Esophagus muscularis mucosa (tissue), 4 donors: Measurements from ENCODE around the gene CTU2. TPM values are rescaled to one million over a fixed set of nuclear protein-coding genes. Genes with fewer than 3 reads are reported as not detected.

ENCODE experiments used
- DNase-seq: peaks from one replicate; pipeline ENCODE4 v3.0.0-alpha.2; 2017; ENCODE audit errors: extremely low spot score
- H3K27ac ChIP-seq, 4 donors: fragments of 200-600 bp; sonication (generic); replicated peaks in 1 of 4; 1 replicate in 3 of 4; 2 replicates in 1 of 4; pipeline ENCODE4 v1.5.1; 2016 to 2019; ENCODE audit warnings: mild to moderate bottlenecking in 1 of 4
- H3K27me3 ChIP-seq, 4 donors: fragments of 200-600 bp; sonication (generic); one replicate each; pipeline versions ENCODE4 v1.5.1 to v1.6.0; 2016 to 2019
- H3K36me3 ChIP-seq, 4 donors: fragments of 200-600 bp; sonication (generic); one replicate each; pipeline ENCODE4 v1.5.1; 2016 to 2019
- H3K4me1 ChIP-seq, 4 donors: fragments of 200-600 bp; sonication (generic); one replicate each; pipeline ENCODE4 v1.5.1; 2016 to 2019
- H3K4me3 ChIP-seq, 4 donors: fragments of 200-600 bp; sonication (generic); 1 replicate in 2 of 4; 2 replicates in 2 of 4; pipeline ENCODE4 v1.5.1; 2016 to 2019; ENCODE audit warnings: mild to moderate bottlenecking in 4 of 4, moderate library complexity in 1 of 4
- H3K9me3 ChIP-seq, 4 donors: fragments of 200-600 bp; sonication (generic); 1 replicate in 3 of 4; 2 replicates in 1 of 4; pipeline ENCODE4 v1.5.1; 2016 to 2019
- EP300 ChIP-seq: sonication (generic); formaldehyde crosslinking; IDR thresholded peaks from one replicate; pipeline ENCODE4 v1.6.1; 2017; ENCODE audit warnings: antibody characterized with exemption
- POLR2A ChIP-seq: fragments of 450-650 bp; IDR thresholded peaks from one replicate; pipeline ENCODE4 v1.6.1; 2017; ENCODE audit warnings: antibody characterized with exemption, moderate library complexity, mild to moderate bottlenecking, low read depth
- POLR2AphosphoS5 ChIP-seq, 2 donors: sonication (generic); formaldehyde crosslinking; IDR thresholded peaks; one replicate each; pipeline ENCODE4 v1.6.1; 2017; ENCODE audit warnings: antibody characterized with exemption in 2 of 2
- WGBS: methylation state at CpG from one replicate; pipeline ENCODE4 v1.1.5; 2018; 5-methylcytosine and 5-hydroxymethylcytosine counted together
- intact Hi-C: fragments of 100-400 bp; cut with DNase I; formaldehyde crosslinking; loops from one replicate; pipeline ENCODE4 v1.15.1; 2023
- total RNA-seq, 4 donors: library from RNA; depleted of rRNA; stranded (reverse); fragments of >200 nt; gene quantifications; one replicate each; pipeline versions ENCODE4 v1.1.0 to v1.2.1, GENCODE V29; 2016
- TF ChIP-seq, protein P1 (sequence below), 3 experiments: fragments of 200-600 bp in 2 of 3; fragments of 450-650 bp in 1 of 3; sonication (generic) in 2 of 3; IDR thresholded peaks; one replicate each; pipeline ENCODE4 v1.5.1; 2017 to 2019; ENCODE audit warnings: antibody characterized with exemption in 3 of 3, mild to moderate bottlenecking in 2 of 3, moderate library complexity in 1 of 3

The CTU2 gene
- total RNA-seq, 4 donors from 2014 or later = 8.9 to 14.7 (median 10.3) TPM

DNA sequence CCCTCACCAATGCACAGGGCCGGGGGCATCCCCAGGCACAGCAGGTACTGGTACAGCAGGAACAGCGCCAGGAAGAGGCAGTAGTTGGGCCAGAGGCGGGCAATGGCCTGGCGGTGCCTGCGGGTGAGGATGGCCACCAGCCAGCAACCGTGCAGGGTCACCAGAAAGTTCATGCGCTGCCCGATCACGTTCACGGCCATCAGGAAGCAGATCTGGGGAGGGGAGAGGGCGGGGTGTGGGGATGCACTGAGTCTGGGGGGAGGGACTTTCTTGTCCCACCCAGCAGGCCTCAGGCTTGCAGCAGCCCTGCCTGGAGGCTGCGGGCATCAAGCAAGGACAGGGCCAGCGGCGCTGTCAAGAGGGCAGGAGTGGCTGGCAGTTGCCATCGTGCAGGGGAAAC, 25.4 kb downstream of the CTU2 start:
- WGBS = 88% methylated on average over 4 of the region's 15 CpGs
- Histone ChIP-seq H3K9me3 (no peaks in the 10 kb centered on the region), H3K4me3 (no peak overlapping the region), H3K36me3 (peaks cover 61 to 86% (median 76%) of the 10 kb centered on the region in 4 donors), H3K4me1 (no peaks in the 10 kb centered on the region), H3K27me3 (no peaks in the 10 kb centered on the region), H3K27ac (no peak overlapping the region)
- TF ChIP-seq POLR2A (no peak), EP300 (no peak)
- no peak for DNase-seq
- intact Hi-C loops = no loop called here

DNA sequence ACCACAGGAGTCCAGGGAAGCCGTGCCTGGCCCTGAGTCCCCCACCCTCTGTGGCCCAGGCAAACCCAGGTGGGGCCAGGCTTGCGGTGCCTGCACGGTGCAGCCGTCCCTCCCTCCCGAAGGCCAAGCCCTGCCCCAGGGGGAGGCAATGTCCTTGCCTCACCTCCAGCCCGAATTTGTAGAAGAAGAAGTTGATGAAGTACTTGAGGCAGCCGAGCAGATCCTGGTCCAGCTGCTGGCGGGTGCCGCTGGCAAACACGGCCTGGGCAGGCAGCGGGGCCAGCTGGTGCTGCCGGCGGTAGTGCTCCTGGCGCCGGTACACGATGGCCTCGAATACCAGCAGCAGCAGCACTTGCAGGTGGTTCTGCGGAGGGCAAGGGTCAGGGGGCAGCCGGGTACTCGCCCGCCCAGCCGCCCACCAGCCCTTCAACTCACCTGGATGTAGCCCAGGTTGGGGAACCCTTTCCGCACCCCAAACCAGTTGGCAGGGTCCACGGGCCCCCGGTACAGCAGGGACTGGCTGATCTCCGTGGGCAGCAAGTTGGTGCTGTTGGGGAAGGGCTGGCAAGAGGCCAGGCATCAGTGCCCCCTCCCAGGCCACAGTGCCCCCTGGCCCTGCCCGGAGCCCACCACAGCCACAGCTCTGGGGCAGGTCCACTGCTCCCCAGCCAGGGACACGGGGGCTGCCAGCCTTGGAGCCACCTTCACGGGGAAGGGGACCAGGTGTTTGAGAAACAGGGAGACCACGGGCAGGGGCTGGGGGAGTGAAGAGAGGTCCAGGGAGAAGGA, 26.1 kb downstream of the CTU2 start:
- intact Hi-C loops = no loop called here
- no peak for TF ChIP-seq POLR2AphosphoS5 (IDR thresholded peaks at IDR 0.05)
- no peak for TF ChIP-seq EP300
- no peak for TF ChIP-seq POLR2A
- TF ChIP-seq, protein P1, sequence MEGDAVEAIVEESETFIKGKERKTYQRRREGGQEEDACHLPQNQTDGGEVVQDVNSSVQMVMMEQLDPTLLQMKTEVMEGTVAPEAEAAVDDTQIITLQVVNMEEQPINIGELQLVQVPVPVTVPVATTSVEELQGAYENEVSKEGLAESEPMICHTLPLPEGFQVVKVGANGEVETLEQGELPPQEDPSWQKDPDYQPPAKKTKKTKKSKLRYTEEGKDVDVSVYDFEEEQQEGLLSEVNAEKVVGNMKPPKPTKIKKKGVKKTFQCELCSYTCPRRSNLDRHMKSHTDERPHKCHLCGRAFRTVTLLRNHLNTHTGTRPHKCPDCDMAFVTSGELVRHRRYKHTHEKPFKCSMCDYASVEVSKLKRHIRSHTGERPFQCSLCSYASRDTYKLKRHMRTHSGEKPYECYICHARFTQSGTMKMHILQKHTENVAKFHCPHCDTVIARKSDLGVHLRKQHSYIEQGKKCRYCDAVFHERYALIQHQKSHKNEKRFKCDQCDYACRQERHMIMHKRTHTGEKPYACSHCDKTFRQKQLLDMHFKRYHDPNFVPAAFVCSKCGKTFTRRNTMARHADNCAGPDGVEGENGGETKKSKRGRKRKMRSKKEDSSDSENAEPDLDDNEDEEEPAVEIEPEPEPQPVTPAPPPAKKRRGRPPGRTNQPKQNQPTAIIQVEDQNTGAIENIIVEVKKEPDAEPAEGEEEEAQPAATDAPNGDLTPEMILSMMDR (IDR thresholded peaks at IDR 0.05) = no peak
- WGBS = 63% methylated on average over 25 of the region's 30 CpGs
- no peaks in the 10 kb centered on the region for H3K9me3 ChIP-seq
- peaks cover 1 to 5% (median 4%) of the 10 kb centered on the region in 4 donors for H3K4me1 ChIP-seq
- H3K4me3 ChIP-seq = no peak overlapping the region
- peaks cover 54 to 84% (median 76%) of the 10 kb centered on the region in 4 donors for H3K36me3 ChIP-seq
- no peaks in the 10 kb centered on the region for H3K27me3 ChIP-seq
- DNase-seq = no peak
- H3K27ac ChIP-seq = no peak overlapping the region

- H3K36me3 ChIP-seq = peaks cover 48 to 84% (median 76%) of the 10 kb centered on the region in 4 donors
- intact Hi-C loops = no loop called here
- no peaks in the 10 kb centered on the region for H3K27me3 ChIP-seq
Observed at GRCh38 chr16:88732961-88733294, 26.6 kb downstream of the CTU2 start.

DNA sequence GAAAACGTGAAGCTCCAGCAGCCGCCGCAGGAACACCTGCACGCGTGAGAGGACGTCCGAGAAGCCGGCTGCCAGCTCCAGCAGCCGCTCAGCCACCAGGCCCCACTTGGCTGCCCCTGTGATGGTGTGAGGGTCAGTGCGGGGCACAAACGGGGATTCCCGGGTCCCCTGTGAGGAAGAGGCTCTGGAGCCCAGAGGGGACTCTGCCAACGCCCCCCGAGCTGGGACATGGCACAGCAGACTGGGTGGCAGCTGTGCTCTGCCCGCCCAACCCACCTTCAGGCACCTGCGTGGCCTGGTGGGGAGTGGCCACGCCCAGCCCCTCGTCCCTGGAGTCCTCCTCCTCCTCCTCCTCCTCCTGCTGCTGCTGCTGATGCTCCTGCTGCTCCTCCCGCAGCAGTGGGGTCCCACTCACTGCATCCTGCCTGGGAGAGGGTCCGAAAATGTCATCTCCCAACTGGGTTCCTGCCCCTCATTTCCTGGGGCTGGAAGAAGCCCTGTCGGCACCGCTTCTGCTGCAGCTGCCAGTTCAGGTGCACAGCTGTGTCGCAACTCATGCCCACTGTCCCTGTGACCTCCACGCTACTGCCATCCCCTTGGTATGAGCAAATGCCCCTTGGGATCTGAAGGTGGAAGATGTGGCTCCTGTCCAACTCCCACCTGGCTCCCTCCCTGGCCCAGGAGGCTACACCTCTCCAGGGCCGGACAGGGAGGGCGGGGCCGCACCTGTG, 27.5 kb downstream of the CTU2 start:
- H3K27ac ChIP-seq = no peak overlapping the region
- H3K9me3 ChIP-seq = no peaks in the 10 kb centered on the region
- peaks cover 5 to 18% (median 11%) of the 10 kb centered on the region in 4 donors for H3K4me1 ChIP-seq
- 95% methylated on average over 4 of the region's 27 CpGs for WGBS
- H3K27me3 ChIP-seq = no peaks in the 10 kb centered on the region
- no peak for DNase-seq
- intact Hi-C loops = no loop called here
- H3K36me3 ChIP-seq = peaks cover 46 to 89% (median 79%) of the 10 kb centered on the region in 4 donors
- TF ChIP-seq POLR2A (no peak), POLR2AphosphoS5 (IDR thresholded peaks at IDR 0.05) (no peak), EP300 (no peak)
- TF ChIP-seq, protein P1 (IDR thresholded peaks at IDR 0.05) = no peak
- H3K4me3 ChIP-seq = no peak overlapping the region

More at GRCh38 chr16:88732961-88733294, 26.6 kb downstream of the CTU2 start:
- Histone ChIP-seq H3K27ac (no peak overlapping the region), H3K4me1 (peaks cover 5 to 11% (median 10%) of the 10 kb centered on the region in 4 donors), H3K4me3 (no peak overlapping the region), H3K9me3 (no peaks in the 10 kb centered on the region)
- 80% methylated on average over 1 of the region's 13 CpGs for WGBS
- DNase-seq = no peak
- TF ChIP-seq, protein P1 (IDR thresholded peaks at IDR 0.05) = no peak
- no peak for TF ChIP-seq EP300
- TF ChIP-seq POLR2A = no peak
- TF ChIP-seq POLR2AphosphoS5 (IDR thresholded peaks at IDR 0.05) = no peak

- DNase-seq = no peak
- 92% methylated on average over 17 of the region's 23 CpGs for WGBS
- H3K4me3 ChIP-seq = no peak overlapping the region
- no peaks in the 10 kb centered on the region for H3K27me3 ChIP-seq
- H3K36me3 ChIP-seq = peaks cover 46 to 94% (median 81%) of the 10 kb centered on the region in 4 donors
- H3K27ac ChIP-seq = no peak overlapping the region
- H3K4me1 ChIP-seq = peaks cover 5 to 18% (median 11%) of the 10 kb centered on the region in 4 donors
- H3K9me3 ChIP-seq = no peaks in the 10 kb centered on the region
- intact Hi-C loops = no loop called here
- TF ChIP-seq EP300 = no peak
- TF ChIP-seq, protein P1 (IDR thresholded peaks at IDR 0.05) = no peak
- TF ChIP-seq POLR2A = no peak
- no peak for TF ChIP-seq POLR2AphosphoS5 (IDR thresholded peaks at IDR 0.05)
Observed at GRCh38 chr16:88734361-88734728, 28.0 kb downstream of the CTU2 start.
